GM18907 (cell line): ENCODE measurements around the gene NRSN2.
A peak's percentile ranks its signal among the peaks of the same experiment; 100 is the strongest.
"Not testable (repeated sequence)": the region's sequence is repeated elsewhere in the genome, so short reads cannot be mapped to it uniquely, and the experiment has no call there.

Source experiments
- ATAC-seq: cut with Tn5 transposase; IDR thresholded peaks from one replicate; pipeline ENCODE4 v1.9.1; 2021; ENCODE audit warnings: mild to moderate bottlenecking, moderate library complexity; ENCODE audit not compliant: unreplicated experiment

The NRSN2 gene

GRCh38 chr20:353166-353565 lies 6.3 kb downstream of the NRSN2 start:
- ATAC-seq = no peak

- peak; percentile 81 for ATAC-seq
Measured at GRCh38 chr20:354298-354977, 7.5 kb downstream of the NRSN2 start.

- not testable (repeated sequence) for ATAC-seq
Measured at GRCh38 chr20:356154-356553, 9.2 kb downstream of the NRSN2 start.

- ATAC-seq = no peak
Measured at GRCh38 chr20:356745-357144, 9.8 kb downstream of the NRSN2 start.

GRCh38 chr20:358891-359555 lies 12.1 kb downstream of the NRSN2 start:
- ATAC-seq = no peak

GRCh38 chr20:361561-361960 lies 14.7 kb downstream of the NRSN2 start:
- no peak for ATAC-seq

GRCh38 chr20:362271-363254 lies 15.7 kb downstream of the NRSN2 start:
- ATAC-seq = no peak

GRCh38 chr20:363319-364078 lies 16.6 kb downstream of the NRSN2 start:
- ATAC-seq = no peak

- ATAC-seq = no peak
Measured at GRCh38 chr20:364905-365794, 18.2 kb downstream of the NRSN2 start.

GRCh38 chr20:366041-366718 lies 19.3 kb downstream of the NRSN2 start:
- no peak for ATAC-seq

GRCh38 chr20:366719-367485 lies 20.0 kb downstream of the NRSN2 start:
- ATAC-seq = no peak

GRCh38 chr20:367486-367887 lies 20.6 kb downstream of the NRSN2 start:
- no peak for ATAC-seq

- no peak for ATAC-seq
Measured at GRCh38 chr20:368915-369314, 22.0 kb downstream of the NRSN2 start.

- ATAC-seq = no peak
Measured at GRCh38 chr20:370151-370600, 23.3 kb downstream of the NRSN2 start.

- ATAC-seq = no peak
Measured at GRCh38 chr20:370977-371754, 24.3 kb downstream of the NRSN2 start.

GRCh38 chr20:371755-372542 lies 25.0 kb downstream of the NRSN2 start:
- ATAC-seq = no peak
